OCI-LY1 (cell line): ENCODE results near the gene ATP1A3.

Experiments
- CTCF ChIP-seq: fragments of 200-600 bp; sonication (generic), shearing (Covaris generic); IDR thresholded peaks from 2 replicates; pipeline ENCODE4 v1.5.1; 2017; ENCODE audit warnings: mild to moderate bottlenecking, antibody characterized with exemption, low read length, moderate library complexity, mixed read lengths
- EZH2 ChIP-seq: fragments of 200-600 bp; sonication (generic), shearing (Covaris generic); IDR thresholded peaks from 2 replicates; pipeline ENCODE4 v1.8.0; 2017; ENCODE audit warnings: borderline replicate concordance, mixed run types, mild to moderate bottlenecking, antibody characterized with exemption, low read length, moderate library complexity, mixed read lengths

GRCh38 chr19:41957838-41958366, 36.1 kb downstream of the ATP1A3 start:
- TF ChIP-seq EZH2 (no peak), CTCF (peak; percentile 93)
